GM23338 (cell line): ENCODE measurements around the gene AKNA. TPM values are rescaled to one million over a fixed set of nuclear protein-coding genes. Genes with fewer than 3 reads are reported as not detected.

Experiments used
- ATAC-seq: fragments of 200-7000 bp; cut with Tn5 transposase; 3 replicates; pipeline ENCODE4 v1.9.1; 2020
- DNase-seq: peaks from one replicate; pipeline ENCODE4 v3.0.0-alpha.2; 2015; ENCODE audit warnings: low spot score
- H2AFZ ChIP-seq: fragments of 200-600 bp; sonication (generic); 2 replicates; pipeline ENCODE4 v1.8.0; 2016; ENCODE audit warnings: antibody characterized with exemption, mild to moderate bottlenecking, moderate library complexity
- H3F3A ChIP-seq: fragments of 200-600 bp; sonication (generic); replicated peaks from 2 replicates; pipeline ENCODE4 v1.8.0; 2017; ENCODE audit warnings: antibody characterized with exemption, mixed run types, low read depth
- H3K27ac ChIP-seq: fragments of 200-600 bp; sonication (generic); 2 replicates; pipeline ENCODE4 v1.6.1; 2016; ENCODE audit warnings: low read depth
- H3K27me3 ChIP-seq: fragments of 200-600 bp; sonication (generic); 2 replicates; pipeline ENCODE4 v1.8.0; 2016; ENCODE audit warnings: mild to moderate bottlenecking, mixed run types, moderate library complexity; ENCODE audit not compliant: insufficient read depth
- H3K36me3 ChIP-seq: fragments of 200-600 bp; sonication (generic); 2 replicates; pipeline ENCODE4 v1.8.0; 2016; ENCODE audit warnings: mild to moderate bottlenecking; ENCODE audit not compliant: insufficient read depth
- H3K4me1 ChIP-seq: fragments of 200-600 bp; sonication (generic); 2 replicates; pipeline ENCODE4 v1.8.0; 2016; ENCODE audit warnings: mild to moderate bottlenecking, moderate library complexity; ENCODE audit not compliant: insufficient read depth
- H3K4me2 ChIP-seq: fragments of 200-600 bp; sonication (generic); 2 replicates; pipeline ENCODE4 v1.7.1; 2017; ENCODE audit warnings: mixed run types
- H3K4me3 ChIP-seq: fragments of 200-600 bp; sonication (generic); 2 replicates; pipeline ENCODE4 v1.6.1; 2016; ENCODE audit warnings: mixed run types
- H3K79me2 ChIP-seq: fragments of 200-600 bp; sonication (generic); replicated peaks from 2 replicates; pipeline ENCODE4 v1.8.0; 2017; ENCODE audit warnings: mild to moderate bottlenecking; ENCODE audit not compliant: insufficient read depth
- H3K9me2 ChIP-seq: fragments of 200-600 bp; sonication (generic); 2 replicates; pipeline ENCODE4 v1.8.0; 2017; ENCODE audit not compliant: insufficient read depth
- H4K20me1 ChIP-seq: fragments of 200-600 bp; sonication (generic); replicated peaks from 2 replicates; pipeline ENCODE4 v1.8.0; 2017; ENCODE audit warnings: mild to moderate bottlenecking; ENCODE audit not compliant: insufficient read depth
- H3K27ac Mint-ChIP-seq: 2 replicates; pipeline ENCODE4 v1.8.0; 2020; ENCODE audit warnings: inconsistent platforms, mild to moderate bottlenecking, moderate library complexity, mixed read lengths
- H3K27me3 Mint-ChIP-seq: 3 replicates; pipeline ENCODE4 v1.8.0; 2022; ENCODE audit warnings: low read depth, mild to moderate bottlenecking, moderate library complexity, mixed read lengths, inconsistent platforms; ENCODE audit not compliant: insufficient read depth, poor library complexity
- H3K36me3 Mint-ChIP-seq: 3 replicates; pipeline ENCODE4 v1.8.0; 2021; ENCODE audit warnings: low read depth, mild to moderate bottlenecking, inconsistent platforms, moderate library complexity, mixed read lengths
- H3K4me1 Mint-ChIP-seq: 3 replicates; pipeline ENCODE4 v1.8.0; 2020; ENCODE audit warnings: mild to moderate bottlenecking, inconsistent platforms, mixed read lengths
- H3K4me3 Mint-ChIP-seq: 3 replicates; pipeline ENCODE4 v1.8.0; 2021; ENCODE audit warnings: moderate library complexity, mild to moderate bottlenecking, inconsistent platforms, mixed read lengths
- H3K9me3 Mint-ChIP-seq: 3 replicates; pipeline ENCODE4 v1.8.0; 2020; ENCODE audit warnings: moderate library complexity, mild to moderate bottlenecking, inconsistent platforms, mixed read lengths
- CREB1 ChIP-seq: fragments of 250-450 bp; sonication (Bioruptor Pico); IDR thresholded peaks from 2 replicates; pipeline ENCODE4 v1.5.0; 2020; ENCODE audit warnings: low read depth, mild to moderate bottlenecking, moderate library complexity
- ETS1 ChIP-seq: IDR thresholded peaks from 2 replicates; pipeline ENCODE4 v1.6.1; 2016; ENCODE audit warnings: antibody characterized with exemption
- EZH2 ChIP-seq: fragments of 200-600 bp; sonication (generic); IDR thresholded peaks from one replicate; pipeline ENCODE4 v1.8.0; 2017; ENCODE audit warnings: antibody characterized with exemption, mild to moderate bottlenecking, low read depth; ENCODE audit not compliant: unreplicated experiment
- EZH2phosphoT487 ChIP-seq: fragments of 200-600 bp; sonication (generic); IDR thresholded peaks from one replicate; pipeline ENCODE4 v1.8.1; 2018; ENCODE audit warnings: antibody characterized with exemption; ENCODE audit not compliant: unreplicated experiment
- NANOG ChIP-seq: IDR thresholded peaks from 2 replicates; pipeline ENCODE4 v1.6.1; 2016; ENCODE audit warnings: antibody characterized with exemption, borderline replicate concordance
- POLR2AphosphoS5 ChIP-seq: IDR thresholded peaks from 2 replicates; pipeline ENCODE4 v1.6.1; 2016; ENCODE audit warnings: antibody characterized with exemption, low read depth
- REST ChIP-seq: IDR thresholded peaks from one replicate; pipeline ENCODE4 v1.6.1; 2018; ENCODE audit warnings: antibody characterized with exemption; ENCODE audit not compliant: unreplicated experiment
- STAT1 ChIP-seq: IDR thresholded peaks from one replicate; pipeline ENCODE4 v1.6.1; 2016; ENCODE audit warnings: antibody characterized with exemption; ENCODE audit not compliant: unreplicated experiment
- ZNF331 ChIP-seq: fragments of 250-450 bp; sonication (Bioruptor Pico); IDR thresholded peaks from 2 replicates; pipeline ENCODE4 v1.5.0; 2020; ENCODE audit warnings: low read depth, mild to moderate bottlenecking, moderate library complexity
- ZNF462 ChIP-seq: fragments of 250-450 bp; sonication (Bioruptor Pico); IDR thresholded peaks from 2 replicates; pipeline ENCODE4 v1.5.0; 2020; ENCODE audit warnings: mild to moderate bottlenecking, moderate library complexity
- polyA plus RNA-seq: library from polyadenylated mRNA; unstranded; fragments of >200 nt; fragmentation: Nextera tagmentation; extraction: Ambion mirVana; gene quantifications from 2 replicates; pipeline ENCODE4 v1.2.1, GENCODE V29; 2016
- total RNA-seq: library from RNA; depleted of rRNA; stranded (reverse); fragments of >200 nt; shearing (Covaris generic); gene quantifications from 2 replicates; pipeline ENCODE4 v1.2.3, GENCODE V29; 2014

The AKNA gene
- total and polyA plus RNA-seq, 2 experiments from 2014 or later: 9.0 to 28.1 TPM

- Histone ChIP-seq H3K36me3 (no peaks in the 10 kb centered on the region), H3F3A (no peaks in the 10 kb centered on the region), H3K4me3 (no peak overlapping the region), H3K4me2 (no peak overlapping the region), H4K20me1 (no peaks in the 10 kb centered on the region), H3K9me2 (no peaks in the 10 kb centered on the region), H3K79me2 (no peaks in the 10 kb centered on the region), H3K4me1 (peaks cover 9% of the 10 kb centered on the region; the same call in 1 of the 2 replicates), H2AFZ (no peak overlapping the region), H3K27me3 (no peaks in the 10 kb centered on the region), H3K27ac (no peak overlapping the region)
- Mint-ChIP-seq H3K27ac (no peak overlapping the region), H3K4me1 (peaks cover 8% of the 10 kb centered on the region), H3K9me3 (no peaks in the 10 kb centered on the region), H3K27me3 (peaks cover 11% of the 10 kb centered on the region), H3K4me3 (no peak overlapping the region), H3K36me3 (no peaks in the 10 kb centered on the region)
- no peak for ATAC-seq
- DNase-seq: no peak
- no peak for TF ChIP-seq NANOG
- TF ChIP-seq ZNF462 (CRISPR knock-in tag): no peak
- TF ChIP-seq CREB1: no peak
- no peak for TF ChIP-seq POLR2AphosphoS5
- TF ChIP-seq EZH2phosphoT487: no peak
- no peak for TF ChIP-seq ETS1
- TF ChIP-seq EZH2: no peak
- TF ChIP-seq STAT1: no peak
- TF ChIP-seq ZNF331 (CRISPR knock-in tag): no peak
- no peak for TF ChIP-seq REST
These were observed 15.5 kb upstream of the AKNA start for GRCh38 chr9:114403153-114403756.
